ENCODE data around the gene COL4A4.

COL4A4 gene

GRCh38 chr2:227029426-227030105, 134.4 kb downstream of the COL4A4 start:
- no peak for DNase-seq

- DNase-seq: no peak
Measured at GRCh38 chr2:227025510-227025909, 138.5 kb downstream of the COL4A4 start.

- DNase-seq: no peak
Measured at GRCh38 chr2:227022608-227023007, 141.4 kb downstream of the COL4A4 start.

GRCh38 chr2:227020416-227020815, 143.6 kb downstream of the COL4A4 start:
- DNase-seq: no peak

- DNase-seq: no peak
Measured at GRCh38 chr2:227016894-227017293, 147.1 kb downstream of the COL4A4 start.

GRCh38 chr2:227013881-227014280, 150.1 kb downstream of the COL4A4 start:
- no peak for DNase-seq

GRCh38 chr2:227013330-227013729, 150.7 kb downstream of the COL4A4 start:
- DNase-seq: no peak

- DNase-seq: no peak
Measured at GRCh38 chr2:227010433-227010832, 153.6 kb downstream of the COL4A4 start.

GRCh38 chr2:227007940-227008339, 156.1 kb downstream of the COL4A4 start:
- DNase-seq: no peak

GRCh38 chr2:227007148-227007547, 156.9 kb downstream of the COL4A4 start:
- no peak for DNase-seq

- DNase-seq: no peak
Measured at GRCh38 chr2:227006189-227006897, 157.7 kb downstream of the COL4A4 start.

GRCh38 chr2:227004482-227004881, 159.5 kb downstream of the COL4A4 start:
- DNase-seq: no peak

GRCh38 chr2:227000123-227000522, 163.9 kb downstream of the COL4A4 start:
- no peak for DNase-seq

GRCh38 chr2:226999661-227000060, 164.3 kb downstream of the COL4A4 start:
- DNase-seq: no peak

GRCh38 chr2:226995625-226996041, 168.4 kb downstream of the COL4A4 start:
- DNase-seq: no peak

- DNase-seq: no peak
Measured at GRCh38 chr2:226994775-226995174, 169.2 kb downstream of the COL4A4 start.

GRCh38 chr2:226993171-226993570, 170.8 kb downstream of the COL4A4 start:
- no peak for DNase-seq

- DNase-seq: no peak
Measured at GRCh38 chr2:226991663-226992062, 172.3 kb downstream of the COL4A4 start.

GRCh38 chr2:226985583-226985946, 178.4 kb downstream of the COL4A4 start:
- DNase-seq: no peak

- no peak for DNase-seq
Measured at GRCh38 chr2:226984750-226985582, 179.0 kb downstream of the COL4A4 start.

- DNase-seq: no peak
Measured at GRCh38 chr2:226983895-226984749, 179.9 kb downstream of the COL4A4 start.

GRCh38 chr2:226981791-226982326, 182.1 kb downstream of the COL4A4 start:
- no peak for DNase-seq
